ENCODE data around the gene DIAPH2. TPM values are rescaled to one million over a fixed set of nuclear protein-coding genes. Genes with fewer than 3 reads are reported as not detected.

Gene DIAPH2
- total RNA-seq, 1 experiment from 2014 or later = 15.9 TPM

DNA sequence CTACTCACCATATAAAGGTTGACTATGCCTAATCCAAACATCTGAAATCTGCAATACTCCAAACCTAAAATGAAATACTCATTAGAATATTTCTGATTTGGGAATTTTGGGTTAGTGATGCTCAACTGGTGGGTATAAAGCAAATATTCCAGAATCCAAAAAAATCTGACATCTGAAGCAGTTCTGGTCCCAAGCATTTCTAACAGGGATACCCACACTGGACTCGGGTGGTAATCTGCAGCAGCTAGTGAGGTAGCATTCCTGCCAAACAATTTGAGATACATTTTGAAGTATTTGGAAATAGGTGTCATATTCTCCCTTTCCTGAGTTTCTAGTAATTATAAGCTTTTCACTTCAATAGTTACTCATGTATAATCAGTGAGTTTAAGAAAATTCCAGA, 149.5 kb downstream of the DIAPH2 start:
- DNase-seq (ENCODE audit: low spot score) (no peak), ATAC-seq (no peak)
- Mint-ChIP-seq H3K27me3 (ENCODE audit: low read depth) (no peaks in the 10 kb centered on the region), H3K9me3 (no peaks in the 10 kb centered on the region), H3K36me3 (no peaks in the 10 kb centered on the region), H3K4me3 (no peak overlapping the region), H3K27ac (no peak overlapping the region), H3K4me1 (peaks cover 14% of the 10 kb centered on the region)
- TF ChIP-seq JAZF1 (CRISPR knock-in tag; IDR thresholded peaks at IDR 0.05) = no peak
- no peak for TF ChIP-seq SMAD4 (CRISPR knock-in tag; IDR thresholded peaks at IDR 0.05)
- no peak for TF ChIP-seq GRHL2 (CRISPR knock-in tag; IDR thresholded peaks at IDR 0.05; ENCODE audit: insufficient replicate concordance, severe bottlenecking)
- no peak for TF ChIP-seq OVOL2 (CRISPR knock-in tag; IDR thresholded peaks at IDR 0.05; ENCODE audit: borderline replicate concordance)
- TF ChIP-seq, protein P1, sequence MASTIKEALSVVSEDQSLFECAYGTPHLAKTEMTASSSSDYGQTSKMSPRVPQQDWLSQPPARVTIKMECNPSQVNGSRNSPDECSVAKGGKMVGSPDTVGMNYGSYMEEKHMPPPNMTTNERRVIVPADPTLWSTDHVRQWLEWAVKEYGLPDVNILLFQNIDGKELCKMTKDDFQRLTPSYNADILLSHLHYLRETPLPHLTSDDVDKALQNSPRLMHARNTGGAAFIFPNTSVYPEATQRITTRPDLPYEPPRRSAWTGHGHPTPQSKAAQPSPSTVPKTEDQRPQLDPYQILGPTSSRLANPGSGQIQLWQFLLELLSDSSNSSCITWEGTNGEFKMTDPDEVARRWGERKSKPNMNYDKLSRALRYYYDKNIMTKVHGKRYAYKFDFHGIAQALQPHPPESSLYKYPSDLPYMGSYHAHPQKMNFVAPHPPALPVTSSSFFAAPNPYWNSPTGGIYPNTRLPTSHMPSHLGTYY (CRISPR knock-in tag; IDR thresholded peaks at IDR 0.05) = no peak
- TF ChIP-seq CREM (CRISPR knock-in tag; IDR thresholded peaks at IDR 0.05) = no peak
- TF ChIP-seq NFATC4 (CRISPR knock-in tag; IDR thresholded peaks at IDR 0.05) = no peak
- TF ChIP-seq, protein P2, sequence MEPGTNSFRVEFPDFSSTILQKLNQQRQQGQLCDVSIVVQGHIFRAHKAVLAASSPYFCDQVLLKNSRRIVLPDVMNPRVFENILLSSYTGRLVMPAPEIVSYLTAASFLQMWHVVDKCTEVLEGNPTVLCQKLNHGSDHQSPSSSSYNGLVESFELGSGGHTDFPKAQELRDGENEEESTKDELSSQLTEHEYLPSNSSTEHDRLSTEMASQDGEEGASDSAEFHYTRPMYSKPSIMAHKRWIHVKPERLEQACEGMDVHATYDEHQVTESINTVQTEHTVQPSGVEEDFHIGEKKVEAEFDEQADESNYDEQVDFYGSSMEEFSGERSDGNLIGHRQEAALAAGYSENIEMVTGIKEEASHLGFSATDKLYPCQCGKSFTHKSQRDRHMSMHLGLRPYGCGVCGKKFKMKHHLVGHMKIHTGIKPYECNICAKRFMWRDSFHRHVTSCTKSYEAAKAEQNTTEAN (CRISPR knock-in tag; IDR thresholded peaks at IDR 0.05) = no peak
- ChIA-PET CTCF (no interaction called here), POLR2A (no interaction called here)

DNA sequence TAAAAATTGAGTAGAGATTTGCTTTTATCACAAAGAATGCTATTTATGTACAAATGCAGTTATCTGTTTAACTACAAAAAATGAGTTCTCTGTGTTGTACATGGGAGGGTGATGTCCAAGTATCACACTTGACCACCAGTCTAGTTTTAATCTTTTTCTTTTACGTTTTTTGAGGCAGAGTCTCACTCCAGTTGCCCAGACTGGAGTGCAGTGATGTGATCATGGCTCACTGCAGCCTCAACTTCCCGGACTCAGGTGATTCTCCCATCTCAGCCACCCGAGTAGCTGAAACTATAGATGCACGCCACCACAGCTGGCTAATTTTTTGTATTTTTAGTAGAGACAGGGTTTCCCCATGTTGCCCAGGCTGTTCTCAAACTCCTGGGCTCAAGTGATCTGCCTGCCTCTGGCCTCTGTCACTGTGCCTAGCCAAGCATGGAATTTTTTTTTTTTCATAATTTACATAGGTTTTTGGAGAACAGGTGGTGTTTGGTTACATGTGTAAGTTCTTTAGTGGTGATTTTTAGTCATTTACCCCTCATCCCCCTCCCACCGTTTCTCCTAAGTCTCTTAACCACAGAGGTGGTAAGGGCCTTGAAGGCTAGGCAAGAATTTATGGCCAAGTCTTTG, 151.1 kb downstream of the DIAPH2 start:
- Mint-ChIP-seq H3K36me3 (no peaks in the 10 kb centered on the region), H3K27ac (peak overlapping the region; percentile 57; the same call in 1 of the 2 replicates), H3K4me1 (peaks cover 14% of the 10 kb centered on the region), H3K4me3 (no peak overlapping the region), H3K9me3 (no peaks in the 10 kb centered on the region), H3K27me3 (ENCODE audit: low read depth) (no peaks in the 10 kb centered on the region)
- TF ChIP-seq, protein P3, sequence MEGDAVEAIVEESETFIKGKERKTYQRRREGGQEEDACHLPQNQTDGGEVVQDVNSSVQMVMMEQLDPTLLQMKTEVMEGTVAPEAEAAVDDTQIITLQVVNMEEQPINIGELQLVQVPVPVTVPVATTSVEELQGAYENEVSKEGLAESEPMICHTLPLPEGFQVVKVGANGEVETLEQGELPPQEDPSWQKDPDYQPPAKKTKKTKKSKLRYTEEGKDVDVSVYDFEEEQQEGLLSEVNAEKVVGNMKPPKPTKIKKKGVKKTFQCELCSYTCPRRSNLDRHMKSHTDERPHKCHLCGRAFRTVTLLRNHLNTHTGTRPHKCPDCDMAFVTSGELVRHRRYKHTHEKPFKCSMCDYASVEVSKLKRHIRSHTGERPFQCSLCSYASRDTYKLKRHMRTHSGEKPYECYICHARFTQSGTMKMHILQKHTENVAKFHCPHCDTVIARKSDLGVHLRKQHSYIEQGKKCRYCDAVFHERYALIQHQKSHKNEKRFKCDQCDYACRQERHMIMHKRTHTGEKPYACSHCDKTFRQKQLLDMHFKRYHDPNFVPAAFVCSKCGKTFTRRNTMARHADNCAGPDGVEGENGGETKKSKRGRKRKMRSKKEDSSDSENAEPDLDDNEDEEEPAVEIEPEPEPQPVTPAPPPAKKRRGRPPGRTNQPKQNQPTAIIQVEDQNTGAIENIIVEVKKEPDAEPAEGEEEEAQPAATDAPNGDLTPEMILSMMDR (IDR thresholded peaks at IDR 0.05) = no peak
- TF ChIP-seq CREM (CRISPR knock-in tag; IDR thresholded peaks at IDR 0.05) = no peak
- TF ChIP-seq RORB (CRISPR knock-in tag; IDR thresholded peaks at IDR 0.05) = no peak
- TF ChIP-seq, protein P4, sequence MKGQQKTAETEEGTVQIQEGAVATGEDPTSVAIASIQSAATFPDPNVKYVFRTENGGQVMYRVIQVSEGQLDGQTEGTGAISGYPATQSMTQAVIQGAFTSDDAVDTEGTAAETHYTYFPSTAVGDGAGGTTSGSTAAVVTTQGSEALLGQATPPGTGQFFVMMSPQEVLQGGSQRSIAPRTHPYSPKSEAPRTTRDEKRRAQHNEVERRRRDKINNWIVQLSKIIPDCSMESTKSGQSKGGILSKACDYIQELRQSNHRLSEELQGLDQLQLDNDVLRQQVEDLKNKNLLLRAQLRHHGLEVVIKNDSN (CRISPR knock-in tag; IDR thresholded peaks at IDR 0.05) = no peak
- TF ChIP-seq, protein P5, sequence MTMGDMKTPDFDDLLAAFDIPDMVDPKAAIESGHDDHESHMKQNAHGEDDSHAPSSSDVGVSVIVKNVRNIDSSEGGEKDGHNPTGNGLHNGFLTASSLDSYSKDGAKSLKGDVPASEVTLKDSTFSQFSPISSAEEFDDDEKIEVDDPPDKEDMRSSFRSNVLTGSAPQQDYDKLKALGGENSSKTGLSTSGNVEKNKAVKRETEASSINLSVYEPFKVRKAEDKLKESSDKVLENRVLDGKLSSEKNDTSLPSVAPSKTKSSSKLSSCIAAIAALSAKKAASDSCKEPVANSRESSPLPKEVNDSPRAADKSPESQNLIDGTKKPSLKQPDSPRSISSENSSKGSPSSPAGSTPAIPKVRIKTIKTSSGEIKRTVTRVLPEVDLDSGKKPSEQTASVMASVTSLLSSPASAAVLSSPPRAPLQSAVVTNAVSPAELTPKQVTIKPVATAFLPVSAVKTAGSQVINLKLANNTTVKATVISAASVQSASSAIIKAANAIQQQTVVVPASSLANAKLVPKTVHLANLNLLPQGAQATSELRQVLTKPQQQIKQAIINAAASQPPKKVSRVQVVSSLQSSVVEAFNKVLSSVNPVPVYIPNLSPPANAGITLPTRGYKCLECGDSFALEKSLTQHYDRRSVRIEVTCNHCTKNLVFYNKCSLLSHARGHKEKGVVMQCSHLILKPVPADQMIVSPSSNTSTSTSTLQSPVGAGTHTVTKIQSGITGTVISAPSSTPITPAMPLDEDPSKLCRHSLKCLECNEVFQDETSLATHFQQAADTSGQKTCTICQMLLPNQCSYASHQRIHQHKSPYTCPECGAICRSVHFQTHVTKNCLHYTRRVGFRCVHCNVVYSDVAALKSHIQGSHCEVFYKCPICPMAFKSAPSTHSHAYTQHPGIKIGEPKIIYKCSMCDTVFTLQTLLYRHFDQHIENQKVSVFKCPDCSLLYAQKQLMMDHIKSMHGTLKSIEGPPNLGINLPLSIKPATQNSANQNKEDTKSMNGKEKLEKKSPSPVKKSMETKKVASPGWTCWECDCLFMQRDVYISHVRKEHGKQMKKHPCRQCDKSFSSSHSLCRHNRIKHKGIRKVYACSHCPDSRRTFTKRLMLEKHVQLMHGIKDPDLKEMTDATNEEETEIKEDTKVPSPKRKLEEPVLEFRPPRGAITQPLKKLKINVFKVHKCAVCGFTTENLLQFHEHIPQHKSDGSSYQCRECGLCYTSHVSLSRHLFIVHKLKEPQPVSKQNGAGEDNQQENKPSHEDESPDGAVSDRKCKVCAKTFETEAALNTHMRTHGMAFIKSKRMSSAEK (CRISPR knock-in tag; IDR thresholded peaks at IDR 0.05; ENCODE audit: borderline replicate concordance) = no peak
- TF ChIP-seq, protein P6, sequence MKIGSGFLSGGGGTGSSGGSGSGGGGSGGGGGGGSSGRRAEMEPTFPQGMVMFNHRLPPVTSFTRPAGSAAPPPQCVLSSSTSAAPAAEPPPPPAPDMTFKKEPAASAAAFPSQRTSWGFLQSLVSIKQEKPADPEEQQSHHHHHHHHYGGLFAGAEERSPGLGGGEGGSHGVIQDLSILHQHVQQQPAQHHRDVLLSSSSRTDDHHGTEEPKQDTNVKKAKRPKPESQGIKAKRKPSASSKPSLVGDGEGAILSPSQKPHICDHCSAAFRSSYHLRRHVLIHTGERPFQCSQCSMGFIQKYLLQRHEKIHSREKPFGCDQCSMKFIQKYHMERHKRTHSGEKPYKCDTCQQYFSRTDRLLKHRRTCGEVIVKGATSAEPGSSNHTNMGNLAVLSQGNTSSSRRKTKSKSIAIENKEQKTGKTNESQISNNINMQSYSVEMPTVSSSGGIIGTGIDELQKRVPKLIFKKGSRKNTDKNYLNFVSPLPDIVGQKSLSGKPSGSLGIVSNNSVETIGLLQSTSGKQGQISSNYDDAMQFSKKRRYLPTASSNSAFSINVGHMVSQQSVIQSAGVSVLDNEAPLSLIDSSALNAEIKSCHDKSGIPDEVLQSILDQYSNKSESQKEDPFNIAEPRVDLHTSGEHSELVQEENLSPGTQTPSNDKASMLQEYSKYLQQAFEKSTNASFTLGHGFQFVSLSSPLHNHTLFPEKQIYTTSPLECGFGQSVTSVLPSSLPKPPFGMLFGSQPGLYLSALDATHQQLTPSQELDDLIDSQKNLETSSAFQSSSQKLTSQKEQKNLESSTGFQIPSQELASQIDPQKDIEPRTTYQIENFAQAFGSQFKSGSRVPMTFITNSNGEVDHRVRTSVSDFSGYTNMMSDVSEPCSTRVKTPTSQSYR (CRISPR knock-in tag; IDR thresholded peaks at IDR 0.05) = no peak
- TF ChIP-seq CREB1 (CRISPR knock-in tag; IDR thresholded peaks at IDR 0.05) = no peak
- TF ChIP-seq FOXP1 (CRISPR knock-in tag; IDR thresholded peaks at IDR 0.05; ENCODE audit: borderline replicate concordance) = no peak
- TF ChIP-seq EMX1 (CRISPR knock-in tag; IDR thresholded peaks at IDR 0.05) = no peak
- TF ChIP-seq TP53 (CRISPR knock-in tag; IDR thresholded peaks at IDR 0.05) = no peak
- TF ChIP-seq IRF2 (CRISPR knock-in tag; IDR thresholded peaks at IDR 0.05; ENCODE audit: borderline replicate concordance, low read depth) = no peak
- no peak for TF ChIP-seq MYBL2 (CRISPR knock-in tag; IDR thresholded peaks at IDR 0.05)
- TF ChIP-seq HMGA2 (CRISPR knock-in tag; IDR thresholded peaks at IDR 0.05) = no peak
- TF ChIP-seq, protein P7, sequence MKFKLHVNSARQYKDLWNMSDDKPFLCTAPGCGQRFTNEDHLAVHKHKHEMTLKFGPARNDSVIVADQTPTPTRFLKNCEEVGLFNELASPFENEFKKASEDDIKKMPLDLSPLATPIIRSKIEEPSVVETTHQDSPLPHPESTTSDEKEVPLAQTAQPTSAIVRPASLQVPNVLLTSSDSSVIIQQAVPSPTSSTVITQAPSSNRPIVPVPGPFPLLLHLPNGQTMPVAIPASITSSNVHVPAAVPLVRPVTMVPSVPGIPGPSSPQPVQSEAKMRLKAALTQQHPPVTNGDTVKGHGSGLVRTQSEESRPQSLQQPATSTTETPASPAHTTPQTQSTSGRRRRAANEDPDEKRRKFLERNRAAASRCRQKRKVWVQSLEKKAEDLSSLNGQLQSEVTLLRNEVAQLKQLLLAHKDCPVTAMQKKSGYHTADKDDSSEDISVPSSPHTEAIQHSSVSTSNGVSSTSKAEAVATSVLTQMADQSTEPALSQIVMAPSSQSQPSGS (CRISPR knock-in tag; IDR thresholded peaks at IDR 0.05; ENCODE audit: borderline replicate concordance, low read depth) = no peak
- TF ChIP-seq GABPB1 (CRISPR knock-in tag; IDR thresholded peaks at IDR 0.05) = no peak
- TF ChIP-seq SP1 (CRISPR knock-in tag; conservative IDR thresholded peaks at IDR 0.05) = no peak
- ChIA-PET CTCF (no interaction called here), POLR2A (no interaction called here)
- ATAC-seq (no peak), DNase-seq (ENCODE audit: low spot score) (no peak)
